Renal cortical epithelial cell (primary cell): ENCODE data around the gene PRKAG1. TPM values are rescaled to one million over a fixed set of nuclear protein-coding genes. Genes with fewer than 3 reads are reported as not detected.
A peak's percentile ranks its signal among the peaks of the same experiment; 100 is the strongest.

Experiments
- DNase-seq: peaks from one replicate; pipeline ENCODE4 v3.0.0-alpha.2; 2011; ENCODE audit warnings: low read depth
- total RNA-seq: library from RNA; depleted of rRNA; stranded (reverse); fragments of >200 nt; gene quantifications from 2 replicates; pipeline ENCODE4 v1.2.3, GENCODE V29; 2014

Gene PRKAG1
- total RNA-seq, 1 donor from 2014 or later, result 63.0 TPM

- no peak for DNase-seq
Observed at GRCh38 chr12:49031573-49032161, 13.1 kb upstream of the PRKAG1 start.

- DNase-seq, result no peak
Observed at GRCh38 chr12:49030714-49031572, 12.4 kb upstream of the PRKAG1 start.

GRCh38 chr12:49030119-49030518 is 11.5 kb upstream of the PRKAG1 start:
- no peak for DNase-seq

GRCh38 chr12:49028666-49029275 is 10.2 kb upstream of the PRKAG1 start:
- no peak for DNase-seq

GRCh38 chr12:49027846-49028555 is 9.4 kb upstream of the PRKAG1 start:
- DNase-seq, result no peak

GRCh38 chr12:49026678-49027480 is 8.3 kb upstream of the PRKAG1 start:
- DNase-seq, result no peak

GRCh38 chr12:49026101-49026500 is 7.5 kb upstream of the PRKAG1 start:
- DNase-seq, result no peak

- DNase-seq, result no peak
Observed at GRCh38 chr12:49025463-49025862, 6.9 kb upstream of the PRKAG1 start.

- no peak for DNase-seq
Observed at GRCh38 chr12:49024543-49024942, 6.0 kb upstream of the PRKAG1 start.

- DNase-seq, result no peak
Observed at GRCh38 chr12:49023812-49024211, 5.2 kb upstream of the PRKAG1 start.

- no peak for DNase-seq
Observed at GRCh38 chr12:49022558-49023178, 4.1 kb upstream of the PRKAG1 start.

GRCh38 chr12:49021292-49021915 is 2.8 kb upstream of the PRKAG1 start:
- DNase-seq, result no peak

- DNase-seq, result no peak
Observed at GRCh38 chr12:49020441-49020840, 1.9 kb upstream of the PRKAG1 start.

GRCh38 chr12:49019443-49020324 is 1.1 kb upstream of the PRKAG1 start:
- DNase-seq, result peak; percentile 13

- DNase-seq, result no peak
Observed at GRCh38 chr12:49019120-49019430, 499 bp upstream of the PRKAG1 start.

GRCh38 chr12:49017891-49018260 is 700 bp downstream of the PRKAG1 start:
- no peak for DNase-seq

GRCh38 chr12:49015196-49015595 is 3.4 kb downstream of the PRKAG1 start:
- no peak for DNase-seq

- no peak for DNase-seq
Observed at GRCh38 chr12:49014547-49014946, 4.0 kb downstream of the PRKAG1 start.

- DNase-seq, result no peak
Observed at GRCh38 chr12:49013428-49013827, 5.1 kb downstream of the PRKAG1 start.

GRCh38 chr12:49012739-49013138 is 5.8 kb downstream of the PRKAG1 start:
- no peak for DNase-seq
